ENCODE results near the gene PHC3.

Gene PHC3

GRCh38 chr3:170189398-170190256 lies 8.1 kb upstream of the PHC3 start:
- in situ Hi-C loops (cut with HindIII; ENCODE audit: low sequenced_read_pairs) = no loop called here
- H3K4me3 ChIP-seq (ENCODE audit: low read depth, low read length) = no peak overlapping the region
- TF ChIP-seq CTCF (IDR thresholded peaks at IDR 0.05; ENCODE audit: low read depth, low read length, missing control alignments) = no peak
- no peak for DNase-seq (ENCODE audit: low read depth)

- DNase-seq (ENCODE audit: low read depth) = no peak
- in situ Hi-C loops (cut with HindIII; ENCODE audit: low sequenced_read_pairs) = no loop called here
- peak overlapping the region; percentile 85 for H3K4me3 ChIP-seq (ENCODE audit: low read depth, low read length)
- TF ChIP-seq CTCF (IDR thresholded peaks at IDR 0.05; ENCODE audit: low read depth, low read length, missing control alignments) = no peak
Observed at GRCh38 chr3:170180079-170180907, 1.2 kb downstream of the PHC3 start.

- no peak for TF ChIP-seq CTCF (IDR thresholded peaks at IDR 0.05; ENCODE audit: low read depth, low read length, missing control alignments)
- peak overlapping the region; percentile 85 for H3K4me3 ChIP-seq (ENCODE audit: low read depth, low read length)
- no peak for DNase-seq (ENCODE audit: low read depth)
- in situ Hi-C loops (cut with HindIII; ENCODE audit: low sequenced_read_pairs) = no loop called here
Observed at GRCh38 chr3:170179432-170179831, 2.1 kb downstream of the PHC3 start.

- TF ChIP-seq CTCF (IDR thresholded peaks at IDR 0.05; ENCODE audit: low read depth, low read length, missing control alignments) = no peak
- in situ Hi-C loops (cut with HindIII; ENCODE audit: low sequenced_read_pairs) = no loop called here
- DNase-seq (ENCODE audit: low read depth) = no peak
- H3K4me3 ChIP-seq (ENCODE audit: low read depth, low read length) = no peak overlapping the region
Observed at GRCh38 chr3:170178651-170179050, 2.9 kb downstream of the PHC3 start.

GRCh38 chr3:170171563-170171962 lies 10.0 kb downstream of the PHC3 start:
- no peak overlapping the region for H3K4me3 ChIP-seq (ENCODE audit: low read depth, low read length)
- DNase-seq (ENCODE audit: low read depth) = no peak
- in situ Hi-C loops (cut with HindIII; ENCODE audit: low sequenced_read_pairs) = no loop called here
- no peak for TF ChIP-seq CTCF (IDR thresholded peaks at IDR 0.05; ENCODE audit: low read depth, low read length, missing control alignments)

GRCh38 chr3:170164717-170165116 lies 16.8 kb downstream of the PHC3 start:
- no peak for DNase-seq (ENCODE audit: low read depth)
- in situ Hi-C loops (cut with HindIII; ENCODE audit: low sequenced_read_pairs) = no loop called here
- H3K4me3 ChIP-seq (ENCODE audit: low read depth, low read length) = no peak overlapping the region
- TF ChIP-seq CTCF (IDR thresholded peaks at IDR 0.05; ENCODE audit: low read depth, low read length, missing control alignments) = no peak
